ENCODE measurements around the gene IKZF1. TPM values are rescaled to one million over a fixed set of nuclear protein-coding genes. Genes with fewer than 3 reads are reported as not detected.

IKZF1 gene
- total and polyA plus RNA-seq, 2 of the 4 experiments (the other 2 are of a cell fraction) = not detected

GRCh38 chr7:50412973-50413372 lies 108.5 kb downstream of the IKZF1 start:
- Histone ChIP-seq H3K36me3 (ENCODE audit: control insufficient read depth, insufficient read depth, low read length) (no peaks in the 10 kb centered on the region), H2AFZ (replicated peaks; ENCODE audit: low read length, poor library complexity) (no peak overlapping the region), H3K9me3 (ENCODE audit: control insufficient read depth, insufficient read depth, low read length) (no peaks in the 10 kb centered on the region), H3K4ac (ENCODE audit: low read depth, low read length) (no peak overlapping the region), H2BK20ac (ENCODE audit: low read depth, low read length) (no peak overlapping the region), H3K79me1 (ENCODE audit: low read depth in 1 of 2, low read length in 2 of 2) (no peaks in the 10 kb centered on the region), H3K27ac (ENCODE audit: insufficient read depth, low read length) (no peak overlapping the region), H3K14ac (replicated peaks; ENCODE audit: low read depth, low read length) (no peak overlapping the region), H4K20me1 (ENCODE audit: insufficient read depth, low read length) (no peaks in the 10 kb centered on the region), H3K4me3 (ENCODE audit: insufficient read depth, low read depth, low read length) (no peak overlapping the region), H3K56ac (ENCODE audit: extremely low read depth, insufficient read depth, low read length) (no peak overlapping the region), H3K27me3 (ENCODE audit: control insufficient read depth, insufficient read depth, low read length) (peaks cover 5% of the 10 kb centered on the region), H3K9me1 (ENCODE audit: insufficient read depth, low read length) (no peaks in the 10 kb centered on the region), H3K4me2 (ENCODE audit: low read depth, low read length) (no peak overlapping the region), H2BK120ac (ENCODE audit: low read depth, low read length) (no peak overlapping the region), H2BK15ac (ENCODE audit: low read depth, low read length) (no peak overlapping the region), H4K8ac (ENCODE audit: low read depth in 2 of 2, low read length in 2 of 2) (no peak overlapping the region), H4K91ac (ENCODE audit: insufficient read depth, low read depth, low read length) (no peak overlapping the region), H3K9ac (ENCODE audit: low read depth, low read length) (no peak overlapping the region), H2BK5ac (ENCODE audit: low read depth, low read length, poor library complexity, severe bottlenecking) (no peak overlapping the region), H2AK9ac (replicated peaks; ENCODE audit: low read depth, low read length, poor library complexity) (no peak overlapping the region), H3K18ac (ENCODE audit: low read depth, low read length) (no peak overlapping the region), H4K5ac (ENCODE audit: low read depth, low read length) (no peak overlapping the region), H3K4me1 (ENCODE audit: control insufficient read depth, insufficient read depth, low read length) (no peaks in the 10 kb centered on the region), H3K23ac (ENCODE audit: low read depth, low read length) (no peak overlapping the region), H2AK5ac (ENCODE audit: low read depth, low read length) (no peak overlapping the region)
- WGBS, 2 experiments (ENCODE audit: extremely low coverage in 2 of 2, insufficient read length in 1 of 2) = 50% methylated on average over 1 of the region's 4 CpGs; no CpG with 5 or more reads in 1 of the 2 experiments
- intact Hi-C loops (cut with micrococcal nuclease) = no loop called here
- dilution Hi-C loops (cut with HindIII; ENCODE audit: low sequenced_read_pairs, unreplicated experiment) = no loop called here
- DNase-seq = no peak
- no TSS peak for BruUV-seq (replicated peaks)
- in situ Hi-C loops (cut with MboI; ENCODE audit: low sequenced_read_pairs) = no loop called here
- no peak for ATAC-seq (ENCODE audit: low read depth)
- ChIA-PET CTCF (no interaction called here), POLR2A (ENCODE audit: unreplicated experiment) (no interaction called here)
- no peak for TF ChIP-seq FOS (IDR thresholded peaks at IDR 0.05; ENCODE audit: low read depth, low read length)
- TF ChIP-seq NFE2L2 (IDR thresholded peaks at IDR 0.05; ENCODE audit: low read depth, low read length) = no peak
- TF ChIP-seq USF2 (IDR thresholded peaks at IDR 0.05; ENCODE audit: low read depth, low read length) = no peak
